22Rv1 (cell line): Measurements from ENCODE around the gene CYLD.

Source experiments
- H3K27ac ChIP-seq: fragments of 450-650 bp; 2 replicates; pipeline ENCODE4 v1.5.1; 2017
- ZFX ChIP-seq: fragments of 450-650 bp; IDR thresholded peaks from 2 replicates; pipeline ENCODE4 v1.6.1; 2017; ENCODE audit warnings: antibody characterized with exemption, borderline replicate concordance
- TF ChIP-seq, protein P1 (sequence below): fragments of 450-650 bp; IDR thresholded peaks from 2 replicates; pipeline ENCODE4 v1.5.1; 2017; ENCODE audit warnings: mild to moderate bottlenecking

Gene CYLD

DNA sequence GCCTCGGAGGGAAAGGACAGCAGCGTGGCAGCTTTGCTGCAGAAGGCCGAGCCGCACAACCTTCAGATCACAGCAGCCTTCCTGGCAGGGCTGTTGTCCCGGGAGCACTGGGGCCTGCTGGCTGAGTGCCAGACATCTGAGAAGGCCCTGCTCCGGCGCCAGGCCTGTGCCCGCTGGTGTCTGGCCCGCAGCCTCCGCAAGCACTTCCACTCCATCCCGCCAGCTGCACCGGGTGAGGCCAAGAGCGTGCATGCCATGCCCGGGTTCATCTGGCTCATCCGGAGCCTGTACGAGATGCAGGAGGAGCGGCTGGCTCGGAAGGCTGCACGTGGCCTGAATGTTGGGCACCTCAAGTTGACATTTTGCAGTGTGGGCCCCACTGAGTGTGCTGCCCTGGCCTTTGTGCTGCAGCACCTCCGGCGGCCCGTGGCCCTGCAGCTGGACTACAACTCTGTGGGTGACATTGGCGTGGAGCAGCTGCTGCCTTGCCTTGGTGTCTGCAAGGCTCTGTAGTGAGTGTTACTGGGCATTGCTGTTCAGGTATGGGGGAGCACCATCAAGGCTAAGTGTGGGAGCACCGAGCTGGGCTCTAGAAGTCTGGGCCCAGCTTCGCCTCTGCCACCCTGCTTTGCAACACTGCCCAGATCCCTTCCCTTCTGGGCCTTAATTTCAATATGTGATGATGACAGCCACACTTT lies 29.9 kb upstream of the CYLD start:
- H3K27ac ChIP-seq, result no peak overlapping the region
- TF ChIP-seq, protein P1, sequence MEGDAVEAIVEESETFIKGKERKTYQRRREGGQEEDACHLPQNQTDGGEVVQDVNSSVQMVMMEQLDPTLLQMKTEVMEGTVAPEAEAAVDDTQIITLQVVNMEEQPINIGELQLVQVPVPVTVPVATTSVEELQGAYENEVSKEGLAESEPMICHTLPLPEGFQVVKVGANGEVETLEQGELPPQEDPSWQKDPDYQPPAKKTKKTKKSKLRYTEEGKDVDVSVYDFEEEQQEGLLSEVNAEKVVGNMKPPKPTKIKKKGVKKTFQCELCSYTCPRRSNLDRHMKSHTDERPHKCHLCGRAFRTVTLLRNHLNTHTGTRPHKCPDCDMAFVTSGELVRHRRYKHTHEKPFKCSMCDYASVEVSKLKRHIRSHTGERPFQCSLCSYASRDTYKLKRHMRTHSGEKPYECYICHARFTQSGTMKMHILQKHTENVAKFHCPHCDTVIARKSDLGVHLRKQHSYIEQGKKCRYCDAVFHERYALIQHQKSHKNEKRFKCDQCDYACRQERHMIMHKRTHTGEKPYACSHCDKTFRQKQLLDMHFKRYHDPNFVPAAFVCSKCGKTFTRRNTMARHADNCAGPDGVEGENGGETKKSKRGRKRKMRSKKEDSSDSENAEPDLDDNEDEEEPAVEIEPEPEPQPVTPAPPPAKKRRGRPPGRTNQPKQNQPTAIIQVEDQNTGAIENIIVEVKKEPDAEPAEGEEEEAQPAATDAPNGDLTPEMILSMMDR, result no peak
- TF ChIP-seq ZFX, result no peak

DNA sequence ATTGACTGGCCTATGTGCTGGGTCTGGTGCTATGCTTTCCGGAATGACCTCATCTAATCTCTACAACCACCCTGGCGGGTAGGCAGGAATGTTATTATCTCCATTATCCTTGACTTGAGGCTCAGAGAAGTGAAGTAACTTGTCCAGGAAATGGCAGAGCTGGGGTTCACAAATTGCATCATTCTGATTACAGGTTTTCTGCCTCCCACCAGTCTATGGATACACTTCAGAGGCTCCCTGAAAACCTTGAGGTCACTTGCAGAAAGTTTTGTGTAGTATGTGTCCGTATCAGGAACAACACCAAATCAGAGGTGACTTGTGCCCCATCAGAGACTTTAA lies 29.4 kb upstream of the CYLD start:
- H3K27ac ChIP-seq, result no peak overlapping the region
- TF ChIP-seq, protein P1, result no peak
- no peak for TF ChIP-seq ZFX

DNA sequence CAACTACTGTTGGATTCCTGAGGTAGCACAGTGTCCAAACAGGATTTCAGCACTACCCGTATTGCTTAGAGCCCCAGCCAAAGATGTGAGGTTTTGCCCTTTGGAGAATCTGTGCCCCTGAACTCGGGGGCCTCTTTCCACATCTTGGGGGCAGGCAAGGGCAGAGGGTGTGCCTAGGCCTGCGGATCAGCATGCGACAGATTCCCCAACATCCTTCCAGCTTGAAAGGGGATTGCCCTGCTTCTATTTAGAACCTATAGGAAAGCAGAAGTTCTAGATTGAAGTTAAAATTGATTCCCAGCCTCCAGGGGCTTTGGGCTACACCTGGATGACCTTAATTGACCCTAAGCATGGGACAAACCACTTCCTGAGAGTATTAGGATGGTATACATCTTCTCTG lies 28.9 kb upstream of the CYLD start:
- TF ChIP-seq, protein P1, result no peak
- TF ChIP-seq ZFX, result no peak
- no peak overlapping the region for H3K27ac ChIP-seq

DNA sequence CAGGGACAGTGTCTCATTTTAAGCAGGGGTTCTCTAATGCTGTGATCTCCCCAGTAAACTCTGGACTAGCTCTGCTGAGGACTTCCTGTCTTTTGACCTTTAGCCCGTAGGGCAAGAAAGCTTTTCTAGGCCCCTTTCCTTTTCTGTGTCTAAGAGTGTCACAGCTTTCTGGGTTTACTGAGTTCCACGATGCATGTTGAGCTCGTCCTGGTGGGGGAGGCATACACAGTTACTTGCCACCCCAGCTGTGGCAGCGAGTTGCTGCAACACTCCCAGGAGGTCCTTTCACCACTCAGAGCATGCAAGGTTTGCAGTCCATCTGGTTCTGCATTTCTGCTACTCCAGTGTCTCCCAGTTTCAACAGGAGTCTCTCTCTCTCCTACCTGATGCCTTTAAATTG lies 24.8 kb upstream of the CYLD start:
- TF ChIP-seq ZFX, result no peak
- TF ChIP-seq, protein P1, result no peak
- H3K27ac ChIP-seq, result no peak overlapping the region

DNA sequence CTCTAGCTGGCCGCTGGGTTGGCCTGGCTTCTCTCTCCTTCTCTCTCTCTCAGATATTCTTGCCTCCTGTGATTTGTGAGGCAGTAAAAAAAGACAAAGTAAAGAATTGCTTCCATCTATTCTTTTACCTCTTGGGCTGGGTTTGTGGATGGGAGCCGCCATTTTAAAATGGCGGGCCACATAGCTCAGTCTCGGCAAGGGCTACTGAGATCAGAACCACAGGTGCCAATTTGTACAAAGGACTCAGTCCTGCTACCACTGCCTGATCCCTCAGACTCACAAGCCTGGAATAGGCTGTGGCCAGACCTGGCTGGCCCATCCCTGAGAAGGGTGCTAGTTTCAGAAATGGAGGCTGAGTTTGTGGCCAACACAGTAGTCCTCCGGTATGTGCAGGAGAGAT lies 24.4 kb upstream of the CYLD start:
- TF ChIP-seq, protein P1, result no peak
- no peak for TF ChIP-seq ZFX
- no peak overlapping the region for H3K27ac ChIP-seq

DNA sequence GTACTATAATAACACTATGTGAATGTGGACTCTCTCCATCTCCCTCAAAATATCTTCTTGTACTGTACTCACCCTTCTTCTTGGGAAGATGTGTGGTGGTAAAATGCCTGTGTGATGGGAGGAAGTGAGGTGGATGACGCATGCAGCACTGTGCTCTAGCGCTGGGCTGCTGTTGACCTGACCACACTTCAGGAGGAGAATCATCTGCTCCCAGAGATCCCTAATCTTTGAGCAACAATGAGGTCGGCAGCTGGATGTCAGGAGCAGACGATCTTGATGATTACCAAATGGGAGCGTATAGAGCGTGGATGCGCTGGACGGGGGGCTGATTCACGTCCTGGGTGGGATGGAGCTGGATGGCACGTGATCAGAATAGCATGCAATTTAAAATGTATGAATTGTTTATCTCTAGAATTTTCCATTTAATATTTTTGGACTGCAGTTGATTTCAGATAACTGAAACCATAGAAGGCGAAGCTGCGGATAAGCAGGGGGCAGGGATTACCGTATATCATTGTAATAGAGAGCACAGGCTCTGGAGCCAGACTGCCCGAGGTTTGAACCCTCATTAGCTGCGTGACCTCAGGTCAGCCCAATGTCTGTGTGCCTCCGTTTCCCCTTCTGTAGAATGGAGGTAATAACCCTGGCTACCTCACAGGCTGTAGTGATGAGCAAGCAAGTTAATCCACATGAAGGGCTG lies 23.7 kb upstream of the CYLD start:
- TF ChIP-seq ZFX, result no peak
- TF ChIP-seq, protein P1, result no peak
- H3K27ac ChIP-seq, result no peak overlapping the region

DNA sequence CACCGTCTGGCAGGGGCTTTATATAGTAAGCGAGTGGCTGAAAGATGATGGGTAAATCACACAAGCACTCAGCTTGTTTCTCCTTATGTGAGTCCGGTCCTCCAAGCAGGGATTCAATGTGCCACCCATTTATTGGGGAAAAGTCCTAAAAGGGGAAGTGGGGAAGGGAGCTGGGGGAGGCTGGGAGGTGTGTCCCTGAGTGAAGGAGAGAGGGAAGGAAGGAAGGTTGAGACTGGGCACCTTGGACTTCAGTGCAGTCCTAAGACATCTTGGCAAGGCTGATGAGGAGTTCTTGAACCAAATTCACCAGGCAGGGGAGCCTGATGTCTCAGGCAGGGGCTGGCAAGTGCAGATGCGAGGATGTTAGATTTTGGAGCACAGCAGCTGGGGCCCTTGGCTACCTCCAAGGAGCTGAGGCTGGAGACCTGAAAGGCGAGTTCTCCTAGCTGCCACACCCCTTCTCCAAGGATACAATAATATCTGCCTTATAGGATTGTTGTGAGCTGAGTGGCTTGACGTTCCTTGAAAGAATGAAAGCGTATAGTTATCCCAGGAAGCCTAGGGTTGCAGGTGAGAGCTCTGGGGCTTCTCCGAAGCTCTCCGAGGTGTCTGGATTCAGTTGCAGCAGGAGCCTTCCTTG lies 23.0 kb upstream of the CYLD start:
- no peak for TF ChIP-seq ZFX
- TF ChIP-seq, protein P1, result no peak
- no peak overlapping the region for H3K27ac ChIP-seq
